ENCODE data around the gene INO80D. TPM values are rescaled to one million over a fixed set of nuclear protein-coding genes. Genes with fewer than 3 reads are reported as not detected.

INO80D gene
- total and polyA plus RNA-seq, 2 of the 13 experiments (the other 11 are each of a cell fraction or from before 2014, with no cell fraction given), result 7.6 to 7.9 TPM

GRCh38 chr2:206084439-206084869 lies 1.5 kb downstream of the INO80D start (continued):
- TF ChIP-seq ZBTB8A (CRISPR knock-in tag; IDR thresholded peaks at IDR 0.05; ENCODE audit: borderline replicate concordance, low read depth) (no peak), ZNF549 (CRISPR knock-in tag; IDR thresholded peaks at IDR 0.05) (no peak), ZSCAN31 (CRISPR knock-in tag; IDR thresholded peaks at IDR 0.05; ENCODE audit: low read depth) (no peak), FOXP1 (IDR thresholded peaks at IDR 0.05) (no peak), FOXP1 (CRISPR knock-in tag; IDR thresholded peaks at IDR 0.05) (no peak), GFI1 (CRISPR knock-in tag; IDR thresholded peaks at IDR 0.05; ENCODE audit: borderline replicate concordance) (0 out of 2 replicates have a peak, but pooled peaks have one; percentile 15), SP1 (IDR thresholded peaks at IDR 0.05) (no peak), SP1 (CRISPR knock-in tag; IDR thresholded peaks at IDR 0.05) (no peak), ARHGAP35 (CRISPR knock-in tag; IDR thresholded peaks at IDR 0.05; ENCODE audit: borderline replicate concordance) (no peak), ZNF30 (CRISPR knock-in tag; IDR thresholded peaks at IDR 0.05) (no peak), LCORL (IDR thresholded peaks at IDR 0.05) (no peak), LCORL (CRISPR knock-in tag; IDR thresholded peaks at IDR 0.05) (peak; percentile 94), KLF12 (CRISPR knock-in tag; IDR thresholded peaks at IDR 0.05; ENCODE audit: borderline replicate concordance) (no peak), RFX5 (IDR thresholded peaks at IDR 0.05; ENCODE audit: low read depth, low read length) (no peak), ZNF451 (CRISPR knock-in tag; IDR thresholded peaks at IDR 0.05) (no peak), FOXK1 (CRISPR knock-in tag; IDR thresholded peaks at IDR 0.05; ENCODE audit: borderline replicate concordance, low read depth) (no peak), POLR2AphosphoS5 (IDR thresholded peaks at IDR 0.05; ENCODE audit: low read depth, low read length) (peak; percentile 90), HOMEZ (CRISPR knock-in tag; IDR thresholded peaks at IDR 0.05; ENCODE audit: low read depth) (peak; percentile 33), ZNF577 (CRISPR knock-in tag; IDR thresholded peaks at IDR 0.05; ENCODE audit: borderline replicate concordance, low read depth) (no peak), ZNF841 (CRISPR knock-in tag; IDR thresholded peaks at IDR 0.05; ENCODE audit: borderline replicate concordance) (no peak), ZNF772 (CRISPR knock-in tag; IDR thresholded peaks at IDR 0.05) (no peak), SMARCC2 (IDR thresholded peaks at IDR 0.05) (no peak), BCL3 (CRISPR knock-in tag; IDR thresholded peaks at IDR 0.05) (peak; percentile 77; the same call in 1 of the 2 replicates), FOXK2 (IDR thresholded peaks at IDR 0.05) (no peak), ZNF704 (CRISPR knock-in tag; IDR thresholded peaks at IDR 0.05; ENCODE audit: borderline replicate concordance) (no peak)
- TF ChIP-seq, protein P1, sequence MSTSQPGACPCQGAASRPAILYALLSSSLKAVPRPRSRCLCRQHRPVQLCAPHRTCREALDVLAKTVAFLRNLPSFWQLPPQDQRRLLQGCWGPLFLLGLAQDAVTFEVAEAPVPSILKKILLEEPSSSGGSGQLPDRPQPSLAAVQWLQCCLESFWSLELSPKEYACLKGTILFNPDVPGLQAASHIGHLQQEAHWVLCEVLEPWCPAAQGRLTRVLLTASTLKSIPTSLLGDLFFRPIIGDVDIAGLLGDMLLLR (CRISPR knock-in tag; IDR thresholded peaks at IDR 0.05), result no peak
- TF ChIP-seq, protein P2, sequence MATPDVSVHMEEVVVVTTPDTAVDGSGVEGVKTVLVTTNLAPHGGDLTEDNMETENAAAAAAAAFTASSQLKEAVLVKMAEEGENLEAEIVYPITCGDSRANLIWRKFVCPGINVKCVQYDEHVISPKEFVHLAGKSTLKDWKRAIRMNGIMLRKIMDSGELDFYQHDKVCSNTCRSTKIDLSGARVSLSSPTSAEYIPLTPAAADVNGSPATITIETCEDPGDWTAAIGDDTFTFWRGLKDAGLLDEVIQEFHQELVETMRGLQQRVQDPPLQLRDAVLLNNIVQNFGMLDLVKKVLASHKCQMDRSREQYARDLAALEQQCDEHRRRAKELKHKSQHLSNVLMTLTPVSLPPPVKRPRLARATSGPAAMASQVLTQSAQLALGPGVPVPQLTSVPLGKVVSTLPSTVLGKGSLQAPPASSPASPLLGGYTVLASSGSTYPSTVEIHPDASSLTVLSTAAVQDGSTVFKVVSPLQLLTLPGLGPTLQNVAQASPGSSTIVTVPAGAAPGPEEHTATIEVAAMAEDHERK (CRISPR knock-in tag; IDR thresholded peaks at IDR 0.05; ENCODE audit: low read depth), result no peak

All from HepG2 (cell line).